ENCODE data around the gene TNC. TPM values are rescaled to one million over a fixed set of nuclear protein-coding genes. Genes with fewer than 3 reads are reported as not detected.

The TNC gene
- total RNA-seq, 3 donors from 2014 or later (not counting 1 experiment from before 2014, with no cell fraction given) = not detected

DNA sequence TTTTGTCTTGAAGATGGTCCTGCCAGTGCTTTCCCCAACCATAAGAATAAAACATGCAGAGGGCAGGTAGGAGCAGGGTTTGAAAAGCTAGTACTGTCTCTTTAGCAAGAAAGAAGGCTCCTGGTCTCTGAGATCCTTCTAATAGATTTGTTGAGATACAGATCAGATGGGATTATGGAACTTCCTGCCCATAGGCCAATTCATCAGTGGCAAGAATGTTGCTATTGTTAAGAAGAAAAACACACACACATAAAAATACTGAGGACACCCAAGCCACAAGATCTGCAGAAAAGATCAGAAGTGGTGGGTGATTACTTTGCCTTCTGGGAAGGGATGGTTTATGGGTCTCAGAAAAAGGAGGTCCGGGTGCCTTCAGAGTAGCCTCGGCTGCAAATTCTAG, 59.8 kb downstream of the TNC start:
- no peak overlapping the region for H3K4me3 Mint-ChIP-seq
- ATAC-seq = no peak
- DNase-seq = no peak
- intact Hi-C loops (cut with micrococcal nuclease) = no loop called here
- Histone ChIP-seq H3K27ac (ENCODE audit: low read length) (no peak overlapping the region), H3K9me3 (ENCODE audit: control insufficient read depth, insufficient read depth, low read length) (no peaks in the 10 kb centered on the region), H3K4me1 (ENCODE audit: control insufficient read depth, insufficient read depth, low read length) (no peaks in the 10 kb centered on the region), H3K4me3 (ENCODE audit: low read length) (no peak overlapping the region), H3K27me3 (ENCODE audit: control insufficient read depth, insufficient read depth, low read length) (peaks cover 7% of the 10 kb centered on the region), H3K36me3 (ENCODE audit: control insufficient read depth, insufficient read depth, low read length) (no peaks in the 10 kb centered on the region)
- H3K36me3 Mint-ChIP-seq = no peaks in the 10 kb centered on the region
- TF ChIP-seq, protein P1, sequence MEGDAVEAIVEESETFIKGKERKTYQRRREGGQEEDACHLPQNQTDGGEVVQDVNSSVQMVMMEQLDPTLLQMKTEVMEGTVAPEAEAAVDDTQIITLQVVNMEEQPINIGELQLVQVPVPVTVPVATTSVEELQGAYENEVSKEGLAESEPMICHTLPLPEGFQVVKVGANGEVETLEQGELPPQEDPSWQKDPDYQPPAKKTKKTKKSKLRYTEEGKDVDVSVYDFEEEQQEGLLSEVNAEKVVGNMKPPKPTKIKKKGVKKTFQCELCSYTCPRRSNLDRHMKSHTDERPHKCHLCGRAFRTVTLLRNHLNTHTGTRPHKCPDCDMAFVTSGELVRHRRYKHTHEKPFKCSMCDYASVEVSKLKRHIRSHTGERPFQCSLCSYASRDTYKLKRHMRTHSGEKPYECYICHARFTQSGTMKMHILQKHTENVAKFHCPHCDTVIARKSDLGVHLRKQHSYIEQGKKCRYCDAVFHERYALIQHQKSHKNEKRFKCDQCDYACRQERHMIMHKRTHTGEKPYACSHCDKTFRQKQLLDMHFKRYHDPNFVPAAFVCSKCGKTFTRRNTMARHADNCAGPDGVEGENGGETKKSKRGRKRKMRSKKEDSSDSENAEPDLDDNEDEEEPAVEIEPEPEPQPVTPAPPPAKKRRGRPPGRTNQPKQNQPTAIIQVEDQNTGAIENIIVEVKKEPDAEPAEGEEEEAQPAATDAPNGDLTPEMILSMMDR (IDR thresholded peaks at IDR 0.05) = no peak
- H3K27ac Mint-ChIP-seq = no peak overlapping the region
- no peaks in the 10 kb centered on the region for H3K4me1 Mint-ChIP-seq
- no peaks in the 10 kb centered on the region for H3K9me3 Mint-ChIP-seq
- 97% methylated on average over 2 of the region's 2 CpGs for WGBS (ENCODE audit: insufficient coverage)
- peaks cover 21 to 40% of the 10 kb centered on the region in 2 donors for H3K27me3 Mint-ChIP-seq (ENCODE audit: low read depth in 2 of 2)

DNA sequence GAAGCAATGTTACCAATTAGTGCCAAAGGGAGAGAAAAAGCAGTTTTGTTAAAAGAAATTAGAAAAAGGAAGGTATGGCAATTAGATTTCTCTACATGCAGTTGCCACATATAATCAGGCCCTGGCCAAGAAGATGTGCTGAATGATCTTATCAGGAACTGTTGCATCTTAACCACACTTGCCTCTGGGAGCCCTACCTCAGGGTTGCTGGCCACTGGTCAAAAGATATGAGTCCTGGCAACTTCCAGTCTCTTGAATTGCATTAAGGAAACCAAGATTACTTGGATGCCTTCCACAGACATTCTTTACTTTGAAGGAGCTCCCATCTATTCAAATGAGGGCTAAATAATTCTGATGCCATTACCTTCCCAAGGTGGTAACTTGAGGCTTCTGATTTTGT, 60.4 kb downstream of the TNC start:
- Histone ChIP-seq H3K36me3 (ENCODE audit: control insufficient read depth, insufficient read depth, low read length) (no peaks in the 10 kb centered on the region), H3K27ac (ENCODE audit: low read length) (no peak overlapping the region), H3K4me1 (ENCODE audit: control insufficient read depth, insufficient read depth, low read length) (no peaks in the 10 kb centered on the region), H3K27me3 (ENCODE audit: control insufficient read depth, insufficient read depth, low read length) (peaks cover 7% of the 10 kb centered on the region), H3K9me3 (ENCODE audit: control insufficient read depth, insufficient read depth, low read length) (no peaks in the 10 kb centered on the region), H3K4me3 (ENCODE audit: low read length) (no peak overlapping the region)
- DNase-seq = no peak
- Mint-ChIP-seq H3K4me3 (no peak overlapping the region), H3K27ac (no peak overlapping the region), H3K9me3 (no peaks in the 10 kb centered on the region), H3K27me3 (ENCODE audit: low read depth in 2 of 2) (peaks cover 24 to 46% of the 10 kb centered on the region in 2 donors), H3K36me3 (no peaks in the 10 kb centered on the region), H3K4me1 (no peaks in the 10 kb centered on the region)
- TF ChIP-seq, protein P1 (IDR thresholded peaks at IDR 0.05) = no peak
- ATAC-seq = no peak
- intact Hi-C loops (cut with micrococcal nuclease) = no loop called here

DNA sequence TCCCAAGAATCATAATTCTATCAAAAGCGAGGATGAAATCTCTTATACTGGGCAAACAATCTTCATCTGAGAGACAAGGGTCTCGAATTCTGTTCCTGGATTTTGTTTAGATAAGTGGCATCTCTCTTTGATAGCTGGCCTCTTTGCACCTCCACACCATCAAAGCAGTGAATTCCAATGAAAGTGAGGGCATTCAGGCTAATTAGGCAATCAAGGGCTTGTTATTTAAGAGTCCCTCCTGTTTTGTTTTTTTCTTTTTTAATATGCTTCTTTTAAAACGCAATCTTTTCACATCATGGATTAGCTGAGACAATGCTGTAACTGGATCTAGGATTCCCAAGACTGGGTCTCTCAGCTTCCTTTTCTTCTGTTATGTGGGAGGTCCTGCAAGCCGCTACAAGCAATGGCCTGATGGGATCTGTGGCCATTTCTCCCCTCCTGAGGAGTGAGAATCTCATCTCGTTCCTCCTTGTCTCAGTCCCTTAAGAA, 67.9 kb downstream of the TNC start:
- H3K27ac ChIP-seq (ENCODE audit: low read length) = no peak overlapping the region
- Mint-ChIP-seq H3K27ac (no peak overlapping the region), H3K27me3 (ENCODE audit: low read depth in 2 of 2) (peaks cover 19 to 64% of the 10 kb centered on the region in 2 donors), H3K4me3 (no peak overlapping the region), H3K4me1 (no peaks in the 10 kb centered on the region), H3K36me3 (no peaks in the 10 kb centered on the region), H3K9me3 (no peaks in the 10 kb centered on the region)
- peaks cover 2% of the 10 kb centered on the region for H3K27me3 ChIP-seq (ENCODE audit: control insufficient read depth, insufficient read depth, low read length)
- no peaks in the 10 kb centered on the region for H3K36me3 ChIP-seq (ENCODE audit: control insufficient read depth, insufficient read depth, low read length)
- no peak for ATAC-seq
- H3K4me3 ChIP-seq (ENCODE audit: low read length) = no peak overlapping the region
- H3K9me3 ChIP-seq (ENCODE audit: control insufficient read depth, insufficient read depth, low read length) = no peaks in the 10 kb centered on the region
- intact Hi-C loops (cut with micrococcal nuclease) = no loop called here
- DNase-seq = no peak
- H3K4me1 ChIP-seq (ENCODE audit: control insufficient read depth, insufficient read depth, low read length) = no peaks in the 10 kb centered on the region
- TF ChIP-seq, protein P1 (IDR thresholded peaks at IDR 0.05) = no peak
- WGBS (ENCODE audit: insufficient coverage) = 100% methylated on average over 3 of the region's 5 CpGs

DNA sequence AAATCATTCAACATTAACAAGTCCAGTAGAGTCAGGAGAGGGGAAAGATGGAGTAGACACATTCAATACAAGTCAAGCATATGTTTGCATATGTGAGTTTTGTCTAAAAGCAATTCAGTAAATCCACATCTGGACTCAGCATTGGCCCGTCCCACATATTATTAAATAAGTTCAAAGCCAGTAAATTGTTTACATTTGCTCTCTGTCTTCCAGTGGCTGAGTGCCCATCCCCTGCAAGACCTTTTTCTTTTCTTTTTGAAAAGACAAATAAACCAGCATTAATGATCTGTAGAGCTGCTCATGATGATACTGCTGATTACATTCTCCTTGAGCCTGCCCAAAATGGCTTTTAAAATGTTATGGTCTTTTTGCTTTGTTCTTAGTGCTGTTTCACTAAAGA, 71.1 kb downstream of the TNC start:
- H3K27me3 Mint-ChIP-seq (ENCODE audit: low read depth in 2 of 2) = peaks cover 17 to 63% of the 10 kb centered on the region in 2 donors
- H3K36me3 Mint-ChIP-seq = no peaks in the 10 kb centered on the region
- no peak overlapping the region for H3K27ac Mint-ChIP-seq
- H3K27ac ChIP-seq (ENCODE audit: low read length) = no peak overlapping the region
- peaks cover 2% of the 10 kb centered on the region for H3K27me3 ChIP-seq (ENCODE audit: control insufficient read depth, insufficient read depth, low read length)
- ATAC-seq (no peak), DNase-seq (no peak)
- intact Hi-C loops (cut with micrococcal nuclease) = no loop called here
- no peaks in the 10 kb centered on the region for H3K36me3 ChIP-seq (ENCODE audit: control insufficient read depth, insufficient read depth, low read length)
- no peak overlapping the region for H3K4me3 ChIP-seq (ENCODE audit: low read length)
- H3K9me3 Mint-ChIP-seq = no peaks in the 10 kb centered on the region
- 91% methylated on average over 1 of the region's 1 CpG for WGBS (ENCODE audit: insufficient coverage)
- peaks cover 0 to 5% of the 10 kb centered on the region in 2 donors for H3K4me1 Mint-ChIP-seq
- H3K4me3 Mint-ChIP-seq = no peak overlapping the region
- no peaks in the 10 kb centered on the region for H3K9me3 ChIP-seq (ENCODE audit: control insufficient read depth, insufficient read depth, low read length)
- H3K4me1 ChIP-seq (ENCODE audit: control insufficient read depth, insufficient read depth, low read length) = no peaks in the 10 kb centered on the region
- TF ChIP-seq, protein P1 (IDR thresholded peaks at IDR 0.05) = no peak
